ENCODE data around the gene LY6G6F. TPM values are rescaled to one million over a fixed set of nuclear protein-coding genes. Genes with fewer than 3 reads are reported as not detected.

LY6G6F gene
- total RNA-seq, 4 donors from 2014 or later: not detected

GRCh38 chr6:31740397-31741223 is 33.9 kb downstream of the LY6G6F start:
- no peak for TF ChIP-seq CTCF (IDR thresholded peaks at IDR 0.05)
- DNase-seq (ENCODE audit: low spot score): no peak
- ATAC-seq (ENCODE audit: low FRiP score): no peak

- ATAC-seq (ENCODE audit: low FRiP score) (no peak), DNase-seq (ENCODE audit: low spot score) (no peak)
- TF ChIP-seq CTCF (IDR thresholded peaks at IDR 0.05): no peak
Measured at GRCh38 chr6:31741815-31742214, 35.1 kb downstream of the LY6G6F start.

- TF ChIP-seq CTCF (IDR thresholded peaks at IDR 0.05): no peak
- no peak for DNase-seq (ENCODE audit: low spot score)
- ATAC-seq (ENCODE audit: low FRiP score): no peak
Measured at GRCh38 chr6:31742894-31743293, 36.2 kb downstream of the LY6G6F start.

- no peak for ATAC-seq (ENCODE audit: low FRiP score)
- no peak for DNase-seq (ENCODE audit: low spot score)
- no peak for TF ChIP-seq CTCF (IDR thresholded peaks at IDR 0.05)
Measured at GRCh38 chr6:31744422-31744821, 37.8 kb downstream of the LY6G6F start.

- DNase-seq (ENCODE audit: low spot score): no peak
- ATAC-seq (ENCODE audit: low FRiP score): no peak
- TF ChIP-seq CTCF (IDR thresholded peaks at IDR 0.05): no peak
Measured at GRCh38 chr6:31749301-31750036, 42.8 kb downstream of the LY6G6F start.

GRCh38 chr6:31750411-31751022 is 43.9 kb downstream of the LY6G6F start:
- no peak for ATAC-seq (ENCODE audit: low FRiP score)
- TF ChIP-seq CTCF (IDR thresholded peaks at IDR 0.05): no peak
- DNase-seq (ENCODE audit: low spot score): no peak

Data from omental fat pad (tissue), 4 donors.